Heart left ventricle (tissue), 16 donors: ENCODE results near the gene ADAMTS4. TPM values are rescaled to one million over a fixed set of nuclear protein-coding genes. Genes with fewer than 3 reads are reported as not detected.
"Not testable (repeated sequence)": the region's sequence is repeated elsewhere in the genome, so short reads cannot be mapped to it uniquely, and the experiment has no call there.

Experiments
- ATAC-seq, 4 donors: fragments of 200-7000 bp; cut with Tn5 transposase; one replicate each; pipeline ENCODE4 v1.9.1; 2020 to 2022; ENCODE audit warnings: moderate library complexity in 4 of 4, mild to moderate bottlenecking in 3 of 4, moderate number of reproducible peaks in 1 of 4
- DNase-seq, 5 donors: peaks; one replicate each; pipeline ENCODE4 v3.0.0-alpha.2; 2020
- H3K27ac ChIP-seq, 12 donors: fragments of 200-600 bp; sonication (generic) in 4 of 12; one replicate each; pipeline versions ENCODE4 v1.5.0 to v1.8.0; 2016 to 2022; ENCODE audit warnings: mild to moderate bottlenecking in 2 of 12
- H3K27me3 ChIP-seq, 9 donors: fragments of 200-600 bp; sonication (generic) in 2 of 9; one replicate each; pipeline versions ENCODE4 v1.5.1 to v1.8.0; 2016 to 2022; ENCODE audit warnings: mild to moderate bottlenecking in 3 of 9
- H3K36me3 ChIP-seq, 9 donors: fragments of 200-600 bp; sonication (generic) in 2 of 9; one replicate each; pipeline versions ENCODE4 v1.5.0 to v1.8.0; 2018 to 2022; ENCODE audit warnings: mild to moderate bottlenecking in 2 of 9
- H3K4me1 ChIP-seq, 12 donors: fragments of 200-600 bp; sonication (generic) in 4 of 12; one replicate each; pipeline versions ENCODE4 v1.5.0 to v1.8.0; 2016 to 2022; ENCODE audit warnings: mild to moderate bottlenecking in 3 of 12
- H3K4me3 ChIP-seq, 12 donors: fragments of 200-600 bp; sonication (generic) in 4 of 12; one replicate each; pipeline versions ENCODE4 v1.5.0 to v1.8.0; 2017 to 2022; ENCODE audit warnings: mild to moderate bottlenecking in 9 of 12, moderate library complexity in 4 of 12
- H3K9me3 ChIP-seq, 12 donors: fragments of 200-600 bp; sonication (generic) in 4 of 12; one replicate each; pipeline versions ENCODE4 v1.5.0 to v1.8.0; 2016 to 2022; ENCODE audit warnings: mild to moderate bottlenecking in 1 of 12
- POLR2A ChIP-seq, 2 donors: fragments of 450-650 bp; IDR thresholded peaks; one replicate each; pipeline ENCODE4 v1.6.1; 2017; ENCODE audit warnings: antibody characterized with exemption in 2 of 2, mild to moderate bottlenecking in 2 of 2, moderate library complexity in 2 of 2
- WGBS, 4 donors: extraction: QIAGEN DNeasy Blood & Tissue Kit in 2 of 4; methylation state at CpG; one replicate each; pipeline versions ENCODE4 v1.1.5 to v1.1.7; 2013 to 2018; 5-methylcytosine and 5-hydroxymethylcytosine counted together
- intact Hi-C, 10 donors: fragments of 100-400 bp; cut with DNase I; formaldehyde crosslinking; loops; one replicate each; pipeline versions ENCODE4 v1.11.1 to v1.14.2; 2022
- polyA plus RNA-seq, 2 donors: library from polyadenylated mRNA; stranded (reverse); fragments of 200-250 nt; gene quantifications; one replicate each; pipeline ENCODE4 v1.2.3, GENCODE V29; 2013
- total RNA-seq, 9 donors: library from RNA; depleted of rRNA in 2 of 9; stranded (reverse); fragments of >200 nt in 2 of 9; fragmentation: NEBNext Ultra II Directional in 3 of 9; extraction: Animal tissue kit (Norgen Biotek cat#: 25700) in 3 of 9; gene quantifications; one replicate each; pipeline versions ENCODE4 v1.1.0 to v1.2.4, GENCODE V29; 2016 to 2023
- TF ChIP-seq, protein P1 (sequence below), 12 donors: fragments of 200-600 bp; sonication (generic) in 4 of 12; IDR thresholded peaks; one replicate each; pipeline versions ENCODE4 v1.5.0 to v1.8.0; 2018 to 2022; ENCODE audit warnings: antibody characterized with exemption in 12 of 12, mild to moderate bottlenecking in 5 of 12
- donor health status: ischemic (EF 13 %, LVEDD 7.1; RV severe dilation, severe dysfunction).
- donor health status: healthy with polysubstance abuse.
- donor health status: DM: no; HTN: yes; CAD: no.
- donor health status: DM: no; HTN: no; CAD: no.
- donor health status: ischemic (EF 25% LVEDD 6.9; RV normal size, moderate dysfunction).
- donor health status: ischemic (EF 25% LVEDD 5.7; RV mildly dilated, moderate dysfunction).
- donor health status: healthy.
- donor health status: DM: yes; HTN: yes; CAD: no.
- donor health status: ischemic (EF 35%, LVEDD 5.7; RV mildly dilated, moderate dysfunction).
- donor health status: nonischemic (EF 11% LVEDD 7.7; RV severe dilation, severe dysfunction).
- donor health status: DM: yes; HTN: yes; CAD: no.
- donor health status: PGD.
- donor health status: ischemic (EF 29% LVEDD 5.4; RV normal size, mild dysfunction).
- donor health status: nonischemic (EF 23%, LVEDD 6.1; RV moderate dilation, normal function).

Gene ADAMTS4
- total and polyA plus RNA-seq, 11 donors = 1.6 to 65.2 (median 6.1) TPM

DNA sequence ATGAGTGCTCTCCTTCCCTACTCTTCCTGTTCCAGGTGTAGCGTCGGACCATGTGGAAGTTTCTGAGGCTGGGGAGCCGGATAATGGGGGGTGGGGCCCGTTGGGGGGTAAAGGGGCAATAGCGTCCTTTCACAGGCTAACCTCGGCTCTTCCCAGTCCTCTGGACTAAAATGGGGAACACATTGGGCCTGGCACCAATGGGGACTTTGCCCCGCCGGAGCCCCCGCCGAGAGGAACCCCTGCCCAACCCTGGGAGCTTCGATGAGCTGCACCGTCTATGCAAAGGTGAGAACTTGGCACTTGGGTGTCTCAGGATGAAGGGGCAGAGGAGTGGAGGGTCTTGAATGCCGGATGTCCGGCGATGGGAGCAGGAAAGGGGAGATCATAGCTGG lies 27.5 kb upstream of the ADAMTS4 start:
- intact Hi-C loops = loop anchor here (1.0 to 10.0 kb wide), 13 partner anchors 24 to 161 kb away; partner anchors contain the start of genes SDHC (in 5 of the 10), CFAP126 (in 2 of the 10) and NDUFS2 (in 1 of the 10)

DNA sequence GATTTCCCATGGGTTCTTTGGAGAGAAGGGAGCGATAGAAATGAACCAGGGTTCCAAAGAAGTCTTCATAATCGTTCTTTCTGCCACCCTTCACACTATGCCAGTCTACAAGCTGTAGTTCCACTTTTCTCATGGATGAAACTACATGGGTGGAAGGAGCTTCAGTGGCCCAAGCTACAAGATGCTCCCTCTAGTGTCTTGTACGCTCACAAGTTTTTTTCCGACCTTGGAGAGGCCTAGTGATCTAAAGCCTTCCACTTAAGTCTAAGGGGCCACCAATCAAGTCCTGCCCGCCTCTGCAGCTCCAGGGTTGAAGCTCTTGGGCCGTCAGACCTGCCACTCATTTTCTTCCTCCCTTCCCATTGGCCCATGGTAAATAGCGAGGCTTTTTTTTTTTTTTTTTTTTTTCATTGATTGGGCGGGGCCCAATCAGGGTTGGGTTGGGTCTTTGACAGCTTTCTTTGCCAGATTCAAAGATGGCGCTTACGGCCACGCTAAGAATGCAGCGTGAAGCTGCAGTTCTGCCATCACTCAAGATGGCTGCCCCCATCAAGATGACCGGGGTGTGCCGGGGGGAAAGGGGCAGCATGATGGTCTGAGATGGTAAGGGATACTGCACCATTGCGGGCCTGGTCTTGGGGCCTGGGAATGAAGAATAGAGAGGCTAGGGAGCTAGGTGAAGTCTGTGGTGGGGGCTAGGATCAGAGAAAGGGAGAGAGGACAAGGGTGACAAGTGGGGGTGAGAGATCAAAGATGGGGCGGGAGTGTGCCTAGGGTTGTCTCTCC lies 26.9 kb upstream of the ADAMTS4 start, which contains the start of gene TOMM40L:
TSS of gene TOMM40L (plus strand) at position 527 of the 786 bp plus-strand sequence. CDS start 430 bp downstream, outside the sequence.
- H3K27me3 ChIP-seq = no peaks in the 10 kb centered on the region
- 4 to 7% (median 6%) methylated on average over 16 of the region's 16 CpGs for WGBS, 4 donors
- peak within 1 kb of the TSS; percentile 44 to 82 (median 75) for H3K4me3 ChIP-seq
- DNase-seq (peak; percentile 92 to 96 (median 94)), ATAC-seq (peak; percentile 95 to 97 (median 96))
- peaks cover 0 to 32% (median 27%) of the 10 kb centered on the region in 9 donors for H3K36me3 ChIP-seq
- intact Hi-C loops = loop anchor here (1.0 to 10.0 kb wide), 18 partner anchors 15 to 162 kb away; partner anchors contain the start of genes SDHC (in 5 of the 10), NDUFS2 (in 3 of the 10) and CFAP126 (in 2 of the 10)
- no peaks in the 10 kb centered on the region for H3K9me3 ChIP-seq
- peak within 1 kb of the TSS; percentile 74 to 94 (median 86) for H3K27ac ChIP-seq
- peaks cover 0 to 32% (median 18%) of the 10 kb centered on the region in 12 donors for H3K4me1 ChIP-seq
- TF ChIP-seq, protein P1, sequence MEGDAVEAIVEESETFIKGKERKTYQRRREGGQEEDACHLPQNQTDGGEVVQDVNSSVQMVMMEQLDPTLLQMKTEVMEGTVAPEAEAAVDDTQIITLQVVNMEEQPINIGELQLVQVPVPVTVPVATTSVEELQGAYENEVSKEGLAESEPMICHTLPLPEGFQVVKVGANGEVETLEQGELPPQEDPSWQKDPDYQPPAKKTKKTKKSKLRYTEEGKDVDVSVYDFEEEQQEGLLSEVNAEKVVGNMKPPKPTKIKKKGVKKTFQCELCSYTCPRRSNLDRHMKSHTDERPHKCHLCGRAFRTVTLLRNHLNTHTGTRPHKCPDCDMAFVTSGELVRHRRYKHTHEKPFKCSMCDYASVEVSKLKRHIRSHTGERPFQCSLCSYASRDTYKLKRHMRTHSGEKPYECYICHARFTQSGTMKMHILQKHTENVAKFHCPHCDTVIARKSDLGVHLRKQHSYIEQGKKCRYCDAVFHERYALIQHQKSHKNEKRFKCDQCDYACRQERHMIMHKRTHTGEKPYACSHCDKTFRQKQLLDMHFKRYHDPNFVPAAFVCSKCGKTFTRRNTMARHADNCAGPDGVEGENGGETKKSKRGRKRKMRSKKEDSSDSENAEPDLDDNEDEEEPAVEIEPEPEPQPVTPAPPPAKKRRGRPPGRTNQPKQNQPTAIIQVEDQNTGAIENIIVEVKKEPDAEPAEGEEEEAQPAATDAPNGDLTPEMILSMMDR (IDR thresholded peaks at IDR 0.05) = peak; percentile 32 to 75 (median 56)
- TF ChIP-seq POLR2A (IDR thresholded peaks at IDR 0.05) = peak in 1 of 2 donors; percentile 24

More for the DNA sequence above, 27.5 kb upstream of the ADAMTS4 start:
- H3K4me1 ChIP-seq = peaks cover 0 to 32% (median 18%) of the 10 kb centered on the region in 12 donors
- H3K36me3 ChIP-seq = peaks cover 0 to 36% (median 28%) of the 10 kb centered on the region in 9 donors
- no peaks in the 10 kb centered on the region for H3K9me3 ChIP-seq
- peak overlapping the region; percentile 44 to 82 (median 75) for H3K4me3 ChIP-seq
- DNase-seq (peak in 1 of 5 donors; percentile 32), ATAC-seq (peak in 2 of 4 donors; percentile 2 to 3)
- no peaks in the 10 kb centered on the region for H3K27me3 ChIP-seq
- TF ChIP-seq, protein P1 (IDR thresholded peaks at IDR 0.05) = no peak
- no peak for TF ChIP-seq POLR2A (IDR thresholded peaks at IDR 0.05)
- 2 to 5% (median 3%) methylated on average over 15 of the region's 15 CpGs for WGBS, 4 donors
- peak overlapping the region; percentile 74 to 94 (median 86) for H3K27ac ChIP-seq

DNA sequence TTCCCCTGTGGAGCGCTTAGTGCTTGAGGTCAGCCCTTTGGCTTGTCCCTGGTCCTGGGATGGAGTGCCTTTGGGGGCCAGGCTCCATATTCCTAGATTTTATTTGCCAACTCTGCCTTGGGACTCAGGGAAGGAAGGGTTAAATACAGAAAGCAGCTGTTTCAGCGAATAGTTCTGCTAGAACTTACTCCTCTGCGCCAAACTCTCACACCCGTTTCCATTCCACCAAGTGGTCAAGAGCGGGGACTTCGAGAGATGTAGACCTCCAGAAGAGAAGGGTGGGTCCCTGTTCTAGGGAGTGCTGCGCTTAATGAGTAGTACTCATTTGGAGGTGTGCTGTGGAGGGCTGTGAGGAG lies 26.3 kb upstream of the ADAMTS4 start:
- intact Hi-C loops = loop anchor here (1.0 to 10.0 kb wide), 12 partner anchors 14 to 162 kb away; partner anchors contain the start of genes SDHC (in 4 of the 10), CFAP126 (in 2 of the 10) and NDUFS2 (in 2 of the 10)

DNA sequence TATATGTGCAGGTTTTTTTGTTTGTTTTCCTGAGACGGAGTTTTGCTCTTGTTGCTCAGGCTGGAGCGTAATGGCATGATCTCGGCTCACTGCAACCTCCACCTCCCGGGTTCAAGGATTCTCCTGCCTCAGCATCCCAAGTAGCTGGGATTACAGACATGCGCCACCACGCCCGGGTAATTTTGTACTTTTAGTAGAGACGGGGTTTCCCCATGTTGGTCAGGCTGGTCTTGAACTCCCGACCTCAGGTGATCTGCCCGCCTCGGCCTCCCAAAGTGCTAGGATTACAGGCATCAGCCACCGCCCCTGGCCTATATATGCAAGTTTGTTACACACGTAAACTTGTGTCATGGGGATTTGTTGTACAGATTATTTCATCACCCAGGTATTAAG lies 25.8 kb upstream of the ADAMTS4 start:
- H3K9me3 ChIP-seq, H3K4me3 ChIP-seq, H3K27me3 ChIP-seq, DNase-seq, ATAC-seq: not testable (repeated sequence)
- intact Hi-C loops = loop anchor here (1.0 to 10.0 kb wide), 13 partner anchors 14 to 163 kb away; partner anchors contain the start of genes SDHC (in 4 of the 10), CFAP126 (in 2 of the 10) and NDUFS2 (in 2 of the 10)
- H3K27ac ChIP-seq = peak overlapping the region in 3 of 12 donors; percentile 69 to 86 (median 75)
- peaks cover 0 to 32% (median 18%) of the 10 kb centered on the region in 12 donors for H3K4me1 ChIP-seq
- WGBS, 4 donors = 90 to 94% (median 92%) methylated on average over 13 of the region's 13 CpGs
- peaks cover 0 to 21% (median 18%) of the 10 kb centered on the region in 9 donors for H3K36me3 ChIP-seq

More for the DNA sequence above, 26.3 kb upstream of the ADAMTS4 start:
- H3K36me3 ChIP-seq = peaks cover 0 to 26% (median 21%) of the 10 kb centered on the region in 9 donors
- H3K4me1 ChIP-seq = peaks cover 0 to 32% (median 18%) of the 10 kb centered on the region in 12 donors
- 56 to 69% (median 64%) methylated on average over 7 of the region's 7 CpGs for WGBS, 4 donors
- DNase-seq (no peak), ATAC-seq (peak in 2 of 4 donors; percentile 0 to 1)
- H3K27ac ChIP-seq = peak overlapping the region in 11 of 12 donors; percentile 34 to 91 (median 62)
- H3K9me3 ChIP-seq = no peaks in the 10 kb centered on the region
- TF ChIP-seq, protein P1 (IDR thresholded peaks at IDR 0.05) = no peak
- no peak for TF ChIP-seq POLR2A (IDR thresholded peaks at IDR 0.05)
- no peaks in the 10 kb centered on the region for H3K27me3 ChIP-seq
- H3K4me3 ChIP-seq = peak overlapping the region in 2 of 12 donors; percentile 0 to 3
